ENCODE data around the gene MAPK12.

The MAPK12 gene

DNA sequence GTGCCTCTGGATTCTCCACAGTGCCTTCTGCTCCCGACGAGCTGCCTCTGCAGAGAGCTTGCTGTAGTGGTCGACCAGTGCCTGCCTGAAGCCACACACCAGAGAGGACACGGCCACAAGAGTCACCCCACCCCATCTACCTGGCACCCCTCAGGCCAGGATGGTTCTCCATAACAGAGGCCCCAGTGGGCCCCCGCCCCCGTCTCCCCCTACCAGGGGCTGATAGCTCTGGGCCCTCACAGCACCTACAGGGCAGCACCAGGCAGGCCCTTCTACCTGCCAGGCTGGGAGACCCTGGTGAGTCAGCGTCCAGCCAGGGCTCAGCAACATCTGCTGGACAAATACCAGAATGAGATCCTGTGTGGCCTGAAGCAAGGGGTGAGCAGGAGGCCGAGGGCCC lies 39.0 kb downstream of the MAPK12 start:
- peaks cover 64% of the 10 kb centered on the region for H3K36me3 ChIP-seq

DNA sequence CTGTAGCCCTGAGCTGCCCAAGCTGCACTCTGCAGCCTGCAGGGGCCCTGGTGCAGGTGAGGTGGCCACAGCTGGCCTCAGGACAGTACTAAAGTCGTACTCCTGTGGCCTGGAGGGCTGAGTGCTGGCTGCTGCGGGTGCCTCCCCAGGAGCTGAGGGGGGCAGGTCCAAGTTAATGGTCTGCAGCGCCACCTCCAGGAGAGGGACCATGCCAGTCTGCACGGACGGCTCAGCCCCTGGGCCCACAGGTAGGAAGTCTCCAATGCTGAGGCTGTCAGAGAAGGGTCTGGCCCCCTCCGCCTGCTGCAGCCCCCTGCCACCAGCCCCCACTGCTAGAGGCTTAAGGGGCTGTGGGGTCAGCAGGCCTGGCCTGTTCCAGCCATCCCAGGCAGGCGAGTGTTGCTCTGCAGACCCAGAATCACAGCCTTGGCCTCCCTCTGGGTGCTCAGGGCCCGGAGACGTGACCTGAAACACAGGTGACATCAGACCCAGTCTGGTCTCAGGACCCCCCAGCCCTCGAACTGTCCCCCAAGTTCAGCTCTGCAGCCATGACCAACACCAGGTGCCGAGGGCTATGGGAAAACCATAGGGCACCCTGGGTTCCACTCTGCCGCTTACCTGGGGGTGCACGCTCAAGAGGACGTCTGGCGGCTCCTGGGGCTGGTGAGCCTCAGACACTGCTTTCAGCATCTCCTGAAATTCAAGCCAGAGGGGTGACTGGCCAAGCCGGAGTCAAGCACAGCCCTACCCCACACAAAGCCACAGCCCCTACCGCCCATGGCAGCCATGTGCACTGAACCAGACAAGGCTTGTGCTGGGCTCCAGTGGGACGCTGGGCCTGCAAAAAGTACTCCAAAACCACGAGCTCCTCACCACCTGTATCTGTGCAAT lies 39.8 kb downstream of the MAPK12 start:
- Histone ChIP-seq H3K9me3 (no peaks in the 10 kb centered on the region), H3K4me3 (ENCODE audit: low read depth, low read length) (no peak overlapping the region), H3K27me3 (no peaks in the 10 kb centered on the region), H3K4me1 (peaks cover 9% of the 10 kb centered on the region; the same call in 1 of the 2 replicates), H3K36me3 (peaks cover 71% of the 10 kb centered on the region)
- TF ChIP-seq, protein P1, sequence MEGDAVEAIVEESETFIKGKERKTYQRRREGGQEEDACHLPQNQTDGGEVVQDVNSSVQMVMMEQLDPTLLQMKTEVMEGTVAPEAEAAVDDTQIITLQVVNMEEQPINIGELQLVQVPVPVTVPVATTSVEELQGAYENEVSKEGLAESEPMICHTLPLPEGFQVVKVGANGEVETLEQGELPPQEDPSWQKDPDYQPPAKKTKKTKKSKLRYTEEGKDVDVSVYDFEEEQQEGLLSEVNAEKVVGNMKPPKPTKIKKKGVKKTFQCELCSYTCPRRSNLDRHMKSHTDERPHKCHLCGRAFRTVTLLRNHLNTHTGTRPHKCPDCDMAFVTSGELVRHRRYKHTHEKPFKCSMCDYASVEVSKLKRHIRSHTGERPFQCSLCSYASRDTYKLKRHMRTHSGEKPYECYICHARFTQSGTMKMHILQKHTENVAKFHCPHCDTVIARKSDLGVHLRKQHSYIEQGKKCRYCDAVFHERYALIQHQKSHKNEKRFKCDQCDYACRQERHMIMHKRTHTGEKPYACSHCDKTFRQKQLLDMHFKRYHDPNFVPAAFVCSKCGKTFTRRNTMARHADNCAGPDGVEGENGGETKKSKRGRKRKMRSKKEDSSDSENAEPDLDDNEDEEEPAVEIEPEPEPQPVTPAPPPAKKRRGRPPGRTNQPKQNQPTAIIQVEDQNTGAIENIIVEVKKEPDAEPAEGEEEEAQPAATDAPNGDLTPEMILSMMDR (IDR thresholded peaks at IDR 0.05; ENCODE audit: low read depth, low read length) = no peak
- DNase-seq = no peak

More for the DNA sequence above, 39.0 kb downstream of the MAPK12 start:
- no peak for DNase-seq
- Histone ChIP-seq H3K27me3 (no peaks in the 10 kb centered on the region), H3K4me3 (ENCODE audit: low read depth, low read length) (no peak overlapping the region), H3K4me1 (peaks cover 9% of the 10 kb centered on the region; the same call in 1 of the 2 replicates), H3K9me3 (no peaks in the 10 kb centered on the region)
- TF ChIP-seq, protein P1 (IDR thresholded peaks at IDR 0.05; ENCODE audit: low read depth, low read length) = no peak

DNA sequence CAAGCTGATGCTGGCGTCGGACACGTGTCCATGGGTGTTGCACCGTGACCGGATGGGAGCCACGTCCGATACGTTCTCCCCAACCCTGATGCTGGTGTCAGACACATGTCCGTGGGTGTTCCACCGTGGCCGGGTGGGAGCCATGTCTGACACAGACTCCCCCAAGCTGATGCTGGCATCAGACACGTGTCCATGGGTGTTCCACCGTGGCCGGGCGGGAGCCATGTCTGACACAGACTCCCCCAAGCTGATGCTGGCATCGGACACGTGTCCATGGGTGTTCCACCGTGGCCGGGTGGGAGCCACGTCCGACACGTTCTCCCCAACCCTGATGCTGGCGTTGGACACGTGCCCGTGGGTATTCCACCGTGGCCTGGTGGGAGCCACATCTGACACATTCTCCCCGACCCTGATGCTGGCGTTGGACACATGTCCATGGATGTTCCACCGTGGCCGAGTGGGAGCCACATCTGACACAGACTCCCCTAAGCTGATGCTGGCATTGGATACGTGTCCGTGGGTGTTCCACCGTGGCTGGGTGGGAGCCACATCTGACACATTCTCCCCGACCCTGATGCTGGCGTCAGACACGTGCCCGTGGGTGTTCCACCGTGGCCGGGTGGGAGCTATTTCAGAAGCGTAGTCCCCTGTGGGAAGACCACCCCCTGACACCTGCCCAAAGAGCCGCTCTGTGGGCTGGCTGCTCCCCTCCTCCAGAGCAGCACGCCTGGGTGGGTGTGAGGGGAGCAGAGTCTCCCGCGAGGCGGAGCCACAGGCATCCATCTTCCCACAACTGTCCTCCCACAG lies 40.7 kb downstream of the MAPK12 start:
- no peak for DNase-seq
- Histone ChIP-seq H3K4me1 (peaks cover 9% of the 10 kb centered on the region; the same call in 1 of the 2 replicates), H3K36me3 (peaks cover 75% of the 10 kb centered on the region), H3K9me3 (no peaks in the 10 kb centered on the region), H3K27me3 (no peaks in the 10 kb centered on the region), H3K4me3 (ENCODE audit: low read depth, low read length) (no peak overlapping the region)
- TF ChIP-seq, protein P1 (IDR thresholded peaks at IDR 0.05; ENCODE audit: low read depth, low read length) = no peak

DNA sequence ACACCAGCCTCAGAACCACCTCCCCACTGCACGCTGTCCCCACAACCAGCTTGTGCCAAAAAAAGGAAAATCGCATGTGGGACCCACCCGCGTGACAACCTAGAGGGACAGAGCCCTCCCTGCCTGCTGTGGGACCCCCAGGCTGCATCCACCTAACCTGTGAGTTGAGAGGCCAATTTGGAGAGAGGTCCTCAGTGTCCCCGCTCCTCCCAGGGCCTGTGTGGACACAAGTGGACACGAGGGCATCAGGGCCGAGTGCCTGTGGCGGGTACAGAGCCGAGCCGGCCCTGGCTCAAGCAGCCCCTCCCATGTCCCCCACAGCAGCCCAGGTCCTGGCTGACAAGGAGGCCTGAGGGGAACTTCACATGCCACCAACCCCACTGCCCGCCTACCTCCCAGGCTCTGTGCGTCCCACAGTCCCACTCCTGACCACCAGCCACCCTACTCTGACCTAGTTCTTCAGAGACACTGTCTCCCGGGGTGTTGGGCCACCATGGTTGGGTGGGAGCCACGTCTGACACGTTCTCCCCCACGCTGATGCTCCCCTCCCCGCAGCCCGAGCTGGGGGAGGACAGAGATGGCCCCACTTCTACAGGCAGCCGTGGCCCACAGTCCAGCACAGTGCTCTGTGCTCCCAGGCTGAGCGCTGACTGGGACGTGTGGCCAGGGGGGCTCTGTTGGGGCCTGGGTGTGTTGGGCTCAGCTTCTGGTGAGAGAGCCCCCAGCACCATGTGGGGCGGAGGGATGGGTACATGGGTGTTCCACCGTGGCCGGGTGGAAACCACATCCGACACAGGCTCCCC lies 41.5 kb downstream of the MAPK12 start:
- DNase-seq = no peak
- no peaks in the 10 kb centered on the region for H3K27me3 ChIP-seq
- peaks cover 9% of the 10 kb centered on the region; the same call in 1 of the 2 replicates for H3K4me1 ChIP-seq
- TF ChIP-seq, protein P1 (IDR thresholded peaks at IDR 0.05; ENCODE audit: low read depth, low read length) = no peak
- H3K4me3 ChIP-seq (ENCODE audit: low read depth, low read length) = no peak overlapping the region
- peaks cover 80% of the 10 kb centered on the region for H3K36me3 ChIP-seq
- H3K9me3 ChIP-seq = no peaks in the 10 kb centered on the region

DNA sequence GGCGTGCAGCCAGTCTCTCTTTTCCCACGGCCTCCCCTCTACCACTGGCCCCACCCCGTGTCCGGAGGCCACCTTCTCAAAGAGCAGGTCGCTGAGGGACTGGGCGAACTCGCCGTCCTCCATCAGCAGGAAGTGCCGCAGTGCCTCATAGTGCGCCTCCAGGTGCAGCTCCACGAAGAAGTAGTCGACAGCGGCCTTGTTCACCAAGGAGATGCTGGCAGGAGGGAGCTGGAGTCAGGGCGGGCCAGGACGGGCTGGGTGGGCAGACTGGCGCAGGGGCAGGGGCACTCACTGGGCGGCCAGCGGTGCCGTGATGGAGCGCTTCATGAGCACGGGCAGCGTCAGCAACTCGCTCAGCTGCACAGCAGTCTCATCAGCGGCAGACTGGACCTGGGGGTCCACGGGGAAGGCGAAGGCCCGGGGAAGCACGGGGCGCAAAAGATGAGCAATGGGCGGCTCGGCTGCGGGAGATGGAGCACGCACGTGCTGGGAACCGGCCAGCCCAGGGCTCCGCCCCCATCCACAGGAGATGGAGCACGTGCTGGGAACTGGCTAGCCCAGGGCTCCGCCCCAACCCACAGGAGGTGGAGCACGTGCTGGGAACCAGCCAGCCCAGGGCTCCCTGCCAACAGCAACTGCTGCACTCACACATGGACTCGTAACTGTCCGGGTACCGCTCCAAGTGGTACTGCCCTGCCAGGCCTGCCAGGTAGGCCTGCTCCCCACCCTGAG lies 42.3 kb downstream of the MAPK12 start:
- Histone ChIP-seq H3K9me3 (no peaks in the 10 kb centered on the region), H3K4me1 (peaks cover 9% of the 10 kb centered on the region; the same call in 1 of the 2 replicates), H3K36me3 (peaks cover 79% of the 10 kb centered on the region), H3K4me3 (ENCODE audit: low read depth, low read length) (no peak overlapping the region), H3K27me3 (no peaks in the 10 kb centered on the region)
- peak; percentile 86 for DNase-seq
- TF ChIP-seq, protein P1 (IDR thresholded peaks at IDR 0.05; ENCODE audit: low read depth, low read length) = no peak
